ENCODE data around the gene ATP2B1. TPM values are rescaled to one million over a fixed set of nuclear protein-coding genes. Genes with fewer than 3 reads are reported as not detected.

Gene ATP2B1
- total RNA-seq, 1 experiment from 2014 or later, result 48.5 TPM

- intact Hi-C loops (cut with micrococcal nuclease), result no loop called here
- H3K9ac ChIP-seq (ENCODE audit: low read length), result no peak overlapping the region
These were observed 46.8 kb downstream of the ATP2B1 start for GRCh38 chr12:89661706-89662330.

GRCh38 chr12:89657739-89658138, 50.9 kb downstream of the ATP2B1 start:
- Histone ChIP-seq H3K27ac (ENCODE audit: low read length) (no peak overlapping the region), H3K79me2 (ENCODE audit: low read length) (peaks cover 88% of the 10 kb centered on the region), H3K36me3 (ENCODE audit: low read depth, low read length) (peaks cover 12% of the 10 kb centered on the region; the same call in 1 of the 2 replicates), H4K20me1 (ENCODE audit: low read length) (peaks cover 37% of the 10 kb centered on the region), H3K9ac (ENCODE audit: low read length) (no peak overlapping the region), H3K4me3 (ENCODE audit: low read length) (no peak overlapping the region), H3K9me3 (ENCODE audit: low read length) (no peaks in the 10 kb centered on the region), H3F3A (ENCODE audit: low read length, unreplicated experiment) (no peaks in the 10 kb centered on the region), H3K4me2 (ENCODE audit: low read length) (no peak overlapping the region), H2AFZ (ENCODE audit: low read length) (no peak overlapping the region), H3K9me2 (replicated peaks; ENCODE audit: low read length) (no peaks in the 10 kb centered on the region), H3K4me1 (ENCODE audit: insufficient read depth, low read length) (0 out of 2 replicates have a peak, but pooled peaks cover 1% of the 10 kb centered on the region), H3K27me3 (ENCODE audit: low read length) (no peaks in the 10 kb centered on the region)
- DNase-seq, result no peak
- POLR2A ChIA-PET (ENCODE audit: unreplicated experiment), result no interaction called here
- TF ChIP-seq EZH2phosphoT487 (IDR thresholded peaks at IDR 0.05; ENCODE audit: borderline replicate concordance, low read length) (no peak), CTCF (conservative IDR thresholded peaks at IDR 0.05; ENCODE audit: low read depth, low read length) (no peak), EZH2 (IDR thresholded peaks at IDR 0.05; ENCODE audit: low read length, unreplicated experiment) (no peak)
- intact Hi-C loops (cut with micrococcal nuclease), result no loop called here
- BruUV-seq (replicated peaks), result no TSS peak
- ATAC-seq, result no peak
- CTCF ChIA-PET, result no interaction called here

More at GRCh38 chr12:89661706-89662330, 46.8 kb downstream of the ATP2B1 start:
- no peak overlapping the region for H2AFZ ChIP-seq (ENCODE audit: low read length)
- H3K4me2 ChIP-seq (ENCODE audit: low read length), result no peak overlapping the region
- BruUV-seq (replicated peaks), result no TSS peak
- no peaks in the 10 kb centered on the region for H3K27me3 ChIP-seq (ENCODE audit: low read length)
- no peak for TF ChIP-seq EZH2 (IDR thresholded peaks at IDR 0.05; ENCODE audit: low read length, unreplicated experiment)
- TF ChIP-seq EZH2phosphoT487 (IDR thresholded peaks at IDR 0.05; ENCODE audit: borderline replicate concordance, low read length), result no peak
- no peak for TF ChIP-seq CTCF (conservative IDR thresholded peaks at IDR 0.05; ENCODE audit: low read depth, low read length)
- ATAC-seq, result no peak
- H3K4me3 ChIP-seq (ENCODE audit: low read length), result no peak overlapping the region
- 0 out of 2 replicates have a peak, but pooled peaks cover 3% of the 10 kb centered on the region for H3K36me3 ChIP-seq (ENCODE audit: low read depth, low read length)
- H4K20me1 ChIP-seq (ENCODE audit: low read length), result peaks cover 56% of the 10 kb centered on the region
- H3F3A ChIP-seq (ENCODE audit: low read length, unreplicated experiment), result no peaks in the 10 kb centered on the region
- H3K4me1 ChIP-seq (ENCODE audit: insufficient read depth, low read length), result peaks cover 18% of the 10 kb centered on the region
- ChIA-PET CTCF (no interaction called here), POLR2A (ENCODE audit: unreplicated experiment) (no interaction called here)
- no peak overlapping the region for H3K27ac ChIP-seq (ENCODE audit: low read length)
- peaks cover 94% of the 10 kb centered on the region for H3K79me2 ChIP-seq (ENCODE audit: low read length)
- no peak for DNase-seq
- H3K9me3 ChIP-seq (ENCODE audit: low read length), result no peaks in the 10 kb centered on the region
- no peaks in the 10 kb centered on the region for H3K9me2 ChIP-seq (replicated peaks; ENCODE audit: low read length)

GRCh38 chr12:89657066-89657465, 51.6 kb downstream of the ATP2B1 start:
- DNase-seq, result no peak
- ChIA-PET CTCF (no interaction called here), POLR2A (ENCODE audit: unreplicated experiment) (no interaction called here)
- TF ChIP-seq EZH2phosphoT487 (IDR thresholded peaks at IDR 0.05; ENCODE audit: borderline replicate concordance, low read length) (no peak), EZH2 (IDR thresholded peaks at IDR 0.05; ENCODE audit: low read length, unreplicated experiment) (no peak), CTCF (conservative IDR thresholded peaks at IDR 0.05; ENCODE audit: low read depth, low read length) (no peak)
- Histone ChIP-seq H3K4me1 (ENCODE audit: insufficient read depth, low read length) (no peaks in the 10 kb centered on the region), H3K27ac (ENCODE audit: low read length) (no peak overlapping the region), H3K36me3 (ENCODE audit: low read depth, low read length) (peaks cover 12% of the 10 kb centered on the region; the same call in 1 of the 2 replicates), H3K27me3 (ENCODE audit: low read length) (no peaks in the 10 kb centered on the region), H3K9me2 (replicated peaks; ENCODE audit: low read length) (no peaks in the 10 kb centered on the region), H3K4me3 (ENCODE audit: low read length) (no peak overlapping the region), H3K79me2 (ENCODE audit: low read length) (peaks cover 88% of the 10 kb centered on the region), H3K4me2 (ENCODE audit: low read length) (no peak overlapping the region), H4K20me1 (ENCODE audit: low read length) (peaks cover 32% of the 10 kb centered on the region), H3F3A (ENCODE audit: low read length, unreplicated experiment) (no peaks in the 10 kb centered on the region), H3K9me3 (ENCODE audit: low read length) (no peaks in the 10 kb centered on the region), H2AFZ (ENCODE audit: low read length) (no peak overlapping the region), H3K9ac (ENCODE audit: low read length) (no peak overlapping the region)
- ATAC-seq, result no peak
- intact Hi-C loops (cut with micrococcal nuclease), result no loop called here
- BruUV-seq (replicated peaks), result no TSS peak
